Epithelial cell of proximal tubule (primary cell): ENCODE data around the gene TMEM269. TPM values are rescaled to one million over a fixed set of nuclear protein-coding genes. Genes with fewer than 3 reads are reported as not detected.
"Not testable (repeated sequence)": the region's sequence is repeated elsewhere in the genome, so short reads cannot be mapped to it uniquely, and the experiment has no call there.

ENCODE experiments used
- DNase-seq: peaks from one replicate; pipeline ENCODE4 v3.0.0-alpha.2; 2011; ENCODE audit warnings: low read depth
- H3K4me3 ChIP-seq: 2 replicates; pipeline ENCODE4 v1.5.1; 2011; ENCODE audit warnings: low read depth, mild to moderate bottlenecking, low read length
- CTCF ChIP-seq: conservative IDR thresholded peaks from 2 replicates; pipeline ENCODE4 v1.5.1; 2012; ENCODE audit warnings: low read depth, mild to moderate bottlenecking, low read length
- total RNA-seq: library from RNA; depleted of rRNA; stranded (reverse); fragments of >200 nt; gene quantifications from 2 replicates; pipeline ENCODE4 v1.2.3, GENCODE V29; 2015

Gene TMEM269
- total RNA-seq, 1 donor from 2014 or later: not detected

DNA sequence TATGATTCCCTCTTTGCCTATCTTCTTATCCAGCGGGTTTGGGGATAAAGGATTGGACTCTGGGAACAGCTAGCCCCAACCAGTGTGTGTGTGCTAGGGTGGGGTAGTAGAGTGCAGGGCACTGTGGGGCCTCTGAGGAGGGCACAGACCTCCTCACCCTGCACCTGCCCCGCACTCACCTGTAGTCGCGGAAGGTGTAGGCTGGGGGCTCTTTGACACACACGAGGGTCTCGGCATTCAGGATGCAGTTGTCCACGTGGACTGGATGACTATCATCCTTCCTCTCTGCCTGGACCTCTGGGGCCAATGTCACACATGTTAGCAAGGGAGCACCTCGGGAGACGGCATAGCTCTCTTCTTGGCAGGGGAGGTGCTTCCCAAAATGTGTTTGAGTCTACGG is 36.8 kb upstream of the TMEM269 start:
- no peak for DNase-seq
- H3K4me3 ChIP-seq: no peak overlapping the region
- no peak for TF ChIP-seq CTCF

DNA sequence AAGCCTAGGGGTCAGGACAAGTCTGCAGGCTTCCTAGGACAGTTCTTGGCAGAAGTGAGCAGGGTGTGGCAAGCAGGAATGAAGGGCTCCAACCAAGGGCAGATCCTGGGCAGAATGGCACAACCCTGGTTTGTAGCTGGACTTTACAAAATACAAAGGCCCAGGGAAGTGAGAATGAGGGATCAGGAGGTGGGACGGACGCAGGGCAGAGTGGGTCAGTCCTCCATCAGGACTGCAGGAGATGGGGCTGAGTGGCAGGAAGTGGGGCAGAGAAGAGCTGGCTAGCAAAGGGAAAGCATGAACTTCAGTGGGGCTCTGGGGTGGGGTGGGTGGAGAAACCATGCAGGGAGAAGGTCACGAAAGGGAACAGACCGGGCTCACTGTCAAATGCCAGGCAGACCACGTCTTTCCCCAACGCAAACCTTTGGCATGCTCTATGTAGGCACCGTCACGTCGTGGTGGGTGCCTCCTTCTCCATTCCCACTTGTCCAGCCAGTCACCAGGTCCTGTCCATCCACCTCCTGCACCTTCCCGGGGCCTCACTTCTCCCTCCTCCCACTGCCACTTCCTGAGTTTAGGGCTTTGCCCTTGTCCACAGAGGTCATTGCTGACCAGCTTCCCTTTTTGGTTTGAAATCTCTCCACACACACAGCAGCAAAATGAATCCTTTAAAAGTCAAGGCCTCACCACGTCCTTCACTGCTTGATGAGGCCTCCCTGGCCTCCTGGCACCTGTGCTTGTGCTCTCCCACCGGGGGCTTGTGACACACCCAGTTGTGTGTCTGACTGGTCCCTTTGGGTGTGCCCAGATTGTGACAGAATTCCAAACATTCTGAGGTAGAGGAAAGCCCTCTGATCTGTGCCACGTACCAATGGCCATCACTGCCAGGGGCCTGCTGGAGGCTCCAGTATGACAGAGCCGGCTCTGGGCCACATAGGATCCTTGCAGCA is 36.1 kb upstream of the TMEM269 start:
- H3K4me3 ChIP-seq: no peak overlapping the region
- TF ChIP-seq CTCF: no peak
- no peak for DNase-seq

DNA sequence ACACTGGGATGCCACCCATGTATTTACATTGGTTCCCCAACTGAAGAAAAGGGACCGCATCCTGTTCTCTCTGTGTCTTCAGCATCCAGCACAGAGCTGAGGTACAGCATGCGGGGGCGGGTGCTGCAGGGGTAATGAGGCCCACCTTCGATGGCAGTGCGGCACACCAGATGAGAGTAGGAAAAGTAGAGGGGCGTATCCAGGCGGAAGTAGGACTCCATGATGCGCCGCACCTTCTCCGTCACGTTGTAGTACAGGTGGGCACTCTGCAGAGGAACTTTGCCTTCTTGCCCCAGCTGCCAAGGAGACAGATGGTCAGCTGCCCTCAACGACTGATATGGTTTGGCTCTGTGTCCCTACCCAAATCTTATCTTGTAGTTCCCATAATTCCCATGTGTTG is 34.8 kb upstream of the TMEM269 start:
- H3K4me3 ChIP-seq: no peak overlapping the region
- DNase-seq: no peak
- no peak for TF ChIP-seq CTCF

GRCh38 chr1:42751511-42752070 is 33.2 kb upstream of the TMEM269 start:
- H3K4me3 ChIP-seq, DNase-seq: not testable (repeated sequence)

- no peak for DNase-seq
- no peak overlapping the region for H3K4me3 ChIP-seq
- no peak for TF ChIP-seq CTCF
Measured at GRCh38 chr1:42752284-42752683, 32.5 kb upstream of the TMEM269 start.

DNA sequence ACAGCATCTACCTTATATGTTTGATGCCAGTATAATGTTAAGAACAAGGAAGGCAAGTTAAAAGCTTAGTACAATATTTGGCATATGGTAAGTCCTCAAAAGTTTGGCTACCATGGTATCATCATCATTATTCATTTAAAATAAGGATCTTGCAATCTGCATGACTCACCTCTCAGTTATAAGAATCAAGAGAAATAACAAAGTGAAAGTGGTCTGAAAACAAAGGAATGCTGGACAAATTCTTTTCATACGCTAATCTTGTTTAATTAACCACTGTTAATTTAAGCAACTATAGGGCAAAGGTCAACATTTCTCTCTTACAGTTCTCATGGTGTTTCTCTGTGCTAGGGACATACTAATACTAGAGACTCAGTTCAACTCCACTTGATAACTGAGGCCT is 31.7 kb upstream of the TMEM269 start:
- TF ChIP-seq CTCF: no peak
- DNase-seq: no peak
- no peak overlapping the region for H3K4me3 ChIP-seq

- TF ChIP-seq CTCF: peak; percentile 80
- DNase-seq: no peak
- H3K4me3 ChIP-seq: no peak overlapping the region
Measured at GRCh38 chr1:42756956-42757891, 27.6 kb upstream of the TMEM269 start.
